ENCODE results near the gene GRK5. TPM values are rescaled to one million over a fixed set of nuclear protein-coding genes. Genes with fewer than 3 reads are reported as not detected.

Gene GRK5
- total RNA-seq, 3 donors from 2014 or later (not counting 1 experiment from before 2014, with no cell fraction given), result 37.6 to 54.3 (median 47.9) TPM

GRCh38 chr10:119207713-119208552 lies 562 bp downstream of the GRK5 start:
- Histone ChIP-seq H3K4me3 (ENCODE audit: low read length) (peak overlapping the region; percentile 47), H3K4me1 (ENCODE audit: control insufficient read depth, insufficient read depth, low read length) (peaks cover 38% of the 10 kb centered on the region), H3K27ac (ENCODE audit: low read length) (peak overlapping the region; percentile 14), H3K36me3 (ENCODE audit: control insufficient read depth, insufficient read depth, low read length) (no peaks in the 10 kb centered on the region), H3K9me3 (ENCODE audit: control insufficient read depth, insufficient read depth, low read length) (no peaks in the 10 kb centered on the region), H3K27me3 (ENCODE audit: control insufficient read depth, insufficient read depth, low read length) (no peaks in the 10 kb centered on the region)
- no peak for TF ChIP-seq CTCF (IDR thresholded peaks at IDR 0.05)
- no peaks in the 10 kb centered on the region for H3K27me3 Mint-ChIP-seq (ENCODE audit: low read depth in 2 of 2)
- intact Hi-C loops (cut with micrococcal nuclease), result loop anchor here (2.0 kb wide), 2 partner anchors 29 to 99 kb away; partner anchors contain the start of gene PRDX3
- no peaks in the 10 kb centered on the region for H3K36me3 Mint-ChIP-seq
- H3K9me3 Mint-ChIP-seq, result no peaks in the 10 kb centered on the region
- peak overlapping the region; percentile 89 for H3K4me3 Mint-ChIP-seq
- peak in 1 of 3 donors; percentile 2 for ATAC-seq
- DNase-seq, result peak; percentile 44 to 65
- peaks cover 51 to 53% of the 10 kb centered on the region in 2 donors for H3K4me1 Mint-ChIP-seq
- peak overlapping the region; percentile 92 to 93 for H3K27ac Mint-ChIP-seq
- WGBS (ENCODE audit: insufficient coverage), result under 1% methylated on average over 62 of the region's 62 CpGs

- 9% methylated on average over 3 of the region's 3 CpGs for WGBS (ENCODE audit: insufficient coverage)
- Histone ChIP-seq H3K4me1 (ENCODE audit: control insufficient read depth, insufficient read depth, low read length) (peaks cover 41% of the 10 kb centered on the region), H3K27me3 (ENCODE audit: control insufficient read depth, insufficient read depth, low read length) (no peaks in the 10 kb centered on the region), H3K27ac (ENCODE audit: low read length) (peak overlapping the region; percentile 5), H3K36me3 (ENCODE audit: control insufficient read depth, insufficient read depth, low read length) (no peaks in the 10 kb centered on the region), H3K4me3 (ENCODE audit: low read length) (peak overlapping the region; percentile 47), H3K9me3 (ENCODE audit: control insufficient read depth, insufficient read depth, low read length) (no peaks in the 10 kb centered on the region)
- H3K4me1 Mint-ChIP-seq, result peaks cover 54% of the 10 kb centered on the region in 2 donors
- H3K27me3 Mint-ChIP-seq (ENCODE audit: low read depth in 2 of 2), result no peaks in the 10 kb centered on the region
- intact Hi-C loops (cut with micrococcal nuclease), result no loop called here
- H3K9me3 Mint-ChIP-seq, result no peaks in the 10 kb centered on the region
- H3K27ac Mint-ChIP-seq, result peak overlapping the region; percentile 92 to 93
- peak in 1 of 2 donors; percentile 38 for DNase-seq
- no peak for ATAC-seq
- H3K4me3 Mint-ChIP-seq, result peak overlapping the region; percentile 89
- TF ChIP-seq CTCF (IDR thresholded peaks at IDR 0.05), result no peak
- no peaks in the 10 kb centered on the region for H3K36me3 Mint-ChIP-seq
These were observed 1.2 kb downstream of the GRK5 start for GRCh38 chr10:119208553-119208940.

- peak overlapping the region; percentile 5 for H3K27ac ChIP-seq (ENCODE audit: low read length)
- H3K9me3 ChIP-seq (ENCODE audit: control insufficient read depth, insufficient read depth, low read length), result no peaks in the 10 kb centered on the region
- WGBS (ENCODE audit: insufficient coverage), result 15% methylated on average over 13 of the region's 15 CpGs
- H3K4me3 ChIP-seq (ENCODE audit: low read length), result peak overlapping the region; percentile 47
- no peaks in the 10 kb centered on the region for H3K36me3 ChIP-seq (ENCODE audit: control insufficient read depth, insufficient read depth, low read length)
- peaks cover 46% of the 10 kb centered on the region for H3K4me1 ChIP-seq (ENCODE audit: control insufficient read depth, insufficient read depth, low read length)
- Mint-ChIP-seq H3K4me3 (peak overlapping the region; percentile 89), H3K36me3 (no peaks in the 10 kb centered on the region), H3K4me1 (peaks cover 58% of the 10 kb centered on the region in 2 donors), H3K27me3 (ENCODE audit: low read depth in 2 of 2) (no peaks in the 10 kb centered on the region), H3K27ac (peak overlapping the region; percentile 92 to 93), H3K9me3 (no peaks in the 10 kb centered on the region)
- TF ChIP-seq CTCF (IDR thresholded peaks at IDR 0.05), result peak; percentile 81
- H3K27me3 ChIP-seq (ENCODE audit: control insufficient read depth, insufficient read depth, low read length), result no peaks in the 10 kb centered on the region
- peak; percentile 42 to 77 for DNase-seq
- intact Hi-C loops (cut with micrococcal nuclease), result loop anchor here (1.0 kb wide), 1 partner anchor 60 kb away; no protein-coding TSS in a partner anchor
- peak in 1 of 3 donors; percentile 32 for ATAC-seq
These were observed 1.8 kb downstream of the GRK5 start for GRCh38 chr10:119209035-119209735.

All from natural killer cell (primary cell).